Keratinocyte (primary cell): ENCODE measurements around the gene PLEKHO2. TPM values are rescaled to one million over a fixed set of nuclear protein-coding genes. Genes with fewer than 3 reads are reported as not detected.

Experiments used
- DNase-seq: peaks from one replicate; pipeline ENCODE4 v3.0.0-alpha.2; 2011; ENCODE audit warnings: low read depth, missing footprints, low spot score
- FAIRE-seq: peaks from 2 replicates; lab custom pipeline; 2011; peaks lifted over from hg19 to GRCh38; lab: Jason Lieb, UNC
- H2AFZ ChIP-seq: 2 replicates; pipeline ENCODE4 v1.6.0; 2012; ENCODE audit warnings: low read length, control low read depth, inconsistent platforms; ENCODE audit not compliant: control insufficient read depth
- H3K27ac ChIP-seq: 2 replicates; pipeline ENCODE4 v1.5.1; 2011; ENCODE audit warnings: low read length; ENCODE audit not compliant: control insufficient read depth, insufficient read depth
- H3K27me3 ChIP-seq: 3 replicates; pipeline ENCODE4 v1.6.0; 2011; ENCODE audit warnings: low read length; ENCODE audit not compliant: control insufficient read depth, insufficient read depth; ENCODE audit errors: extremely low read depth
- H3K36me3 ChIP-seq, 2 experiments: 2 replicates in 1 of 2; 3 replicates in 1 of 2; pipeline ENCODE4 v1.5.1; 2011; ENCODE audit warnings: low read length in 2 of 2, mild to moderate bottlenecking in 1 of 2; ENCODE audit not compliant: control insufficient read depth in 2 of 2, insufficient read depth in 2 of 2; ENCODE audit errors: extremely low read depth in 1 of 2
- H3K4me1 ChIP-seq: 3 replicates; pipeline ENCODE4 v1.5.1; 2011; ENCODE audit warnings: low read length; ENCODE audit not compliant: control insufficient read depth, insufficient read depth; ENCODE audit errors: extremely low read depth
- H3K4me2 ChIP-seq: 3 replicates; pipeline ENCODE4 v1.6.0; 2011; ENCODE audit warnings: low read depth, low read length; ENCODE audit not compliant: control insufficient read depth, insufficient read depth; ENCODE audit errors: extremely low read depth
- H3K4me3 ChIP-seq, 3 experiments: fragments of 200-600 bp in 1 of 3; sonication (generic) in 1 of 3; 2 replicates in 2 of 3; 3 replicates in 1 of 3; pipeline ENCODE4 v1.5.1; 2011 to 2016; ENCODE audit warnings: low read length in 3 of 3, mild to moderate bottlenecking in 3 of 3, control low read depth in 2 of 3, inconsistent platforms in 1 of 3, low read depth in 1 of 3, mixed read lengths in 1 of 3, mixed run types in 1 of 3, moderate library complexity in 1 of 3; ENCODE audit not compliant: control insufficient read depth in 2 of 3, insufficient read depth in 2 of 3; ENCODE audit errors: extremely low read depth in 1 of 3
- H3K79me2 ChIP-seq: 2 replicates; pipeline ENCODE4 v1.6.0; 2012; ENCODE audit warnings: low read length; ENCODE audit not compliant: control insufficient read depth, insufficient read depth
- H3K9ac ChIP-seq: 3 replicates; pipeline ENCODE4 v1.6.0; 2011; ENCODE audit warnings: low read length; ENCODE audit not compliant: control insufficient read depth, insufficient read depth; ENCODE audit errors: extremely low read depth
- H3K9me1 ChIP-seq: 3 replicates; pipeline ENCODE4 v1.6.0; 2011; ENCODE audit warnings: low read length; ENCODE audit not compliant: control insufficient read depth, insufficient read depth; ENCODE audit errors: extremely low read depth
- H3K9me3 ChIP-seq: 2 replicates; pipeline ENCODE4 v1.5.1; 2012; ENCODE audit warnings: low read depth, low read length; ENCODE audit not compliant: control insufficient read depth
- H4K20me1 ChIP-seq: 3 replicates; pipeline ENCODE4 v1.6.0; 2011; ENCODE audit warnings: low read length; ENCODE audit not compliant: control insufficient read depth, insufficient read depth; ENCODE audit errors: extremely low read depth
- CTCF ChIP-seq, 3 experiments: IDR thresholded peaks in 1 of 3; conservative IDR thresholded peaks in 1 of 3; optimal IDR thresholded peaks in 1 of 3; 2 replicates in 2 of 3; 3 replicates in 1 of 3; pipeline versions ENCODE3 to v1.5.1; 2011; ENCODE audit warnings: low read length in 3 of 3, mild to moderate bottlenecking in 3 of 3, moderate library complexity in 2 of 3, control low read depth in 1 of 3, inconsistent platforms in 1 of 3; ENCODE audit not compliant: insufficient read depth in 2 of 3; ENCODE audit errors: extremely low read depth in 1 of 3
- EZH2 ChIP-seq: IDR thresholded peaks from one replicate; pipeline ENCODE4 v1.6.1; 2012; ENCODE audit warnings: inconsistent platforms, mild to moderate bottlenecking, low read length, moderate library complexity
- dilution Hi-C: fragments of 300-500 bp; cut with MboI; formaldehyde crosslinking; loops from one replicate; pipeline ENCODE4 v1.7.0; 2020; ENCODE audit warnings: low sequenced_read_pairs; ENCODE audit not compliant: extremely low pct_ligation_motif_present
- polyA plus RNA-seq, 5 experiments: library from polyadenylated mRNA; depleted of rRNA in 3 of 5; stranded (reverse) in 3 of 5; stranded (forward) in 1 of 5; unstranded in 1 of 5; fragments of >200 nt; gene quantifications; 1 replicate in 1 of 5; 2 replicates in 3 of 5; 3 replicates in 1 of 5; pipeline versions ENCODE4 v1.2.1 to v1.2.3, GENCODE V29; 2011 to 2012; ENCODE audit warnings: missing spikeins in 2 of 5, low read depth in 1 of 5, low replicate concordance in 1 of 5

PLEKHO2 gene
- polyA plus RNA-seq, 1 donor (not counting 4 experiments of a cell fraction or from before 2014, with no cell fraction given): 8.8 TPM

- DNase-seq (no peak), FAIRE-seq (no peak)
- no peak overlapping the region for H2AFZ ChIP-seq
- no peak overlapping the region for H3K4me2 ChIP-seq
- H3K4me1 ChIP-seq: no peaks in the 10 kb centered on the region
- no peaks in the 10 kb centered on the region for H3K36me3 ChIP-seq
- H3K9me3 ChIP-seq: no peaks in the 10 kb centered on the region
- no peaks in the 10 kb centered on the region for H3K9me1 ChIP-seq
- no peaks in the 10 kb centered on the region for H3K27me3 ChIP-seq
- H3K79me2 ChIP-seq: no peaks in the 10 kb centered on the region
- no peak overlapping the region for H3K27ac ChIP-seq
- TF ChIP-seq CTCF (optimal IDR thresholded peaks at IDR 0.05 in 1 of 3, IDR thresholded peaks at IDR 0.05 in 1 of 3, conservative IDR thresholded peaks at IDR 0.05 in 1 of 3; ENCODE audit: extremely low read depth in 1 of 3, insufficient read depth in 2 of 3, low read length in 3 of 3): no peak
- no peak for TF ChIP-seq EZH2
- H4K20me1 ChIP-seq: no peaks in the 10 kb centered on the region
- dilution Hi-C loops: no loop called here
- no peak overlapping the region for H3K9ac ChIP-seq
- H3K4me3 ChIP-seq: no peak overlapping the region
These were observed 38.2 kb upstream of the PLEKHO2 start for GRCh38 chr15:64803526-64803925.

GRCh38 chr15:64804619-64805018 is 37.1 kb upstream of the PLEKHO2 start:
- H3K4me1 ChIP-seq: no peaks in the 10 kb centered on the region
- TF ChIP-seq EZH2 (no peak), CTCF (optimal IDR thresholded peaks at IDR 0.05 in 1 of 3, IDR thresholded peaks at IDR 0.05 in 1 of 3, conservative IDR thresholded peaks at IDR 0.05 in 1 of 3; ENCODE audit: extremely low read depth in 1 of 3, insufficient read depth in 2 of 3, low read length in 3 of 3) (no peak)
- no peak overlapping the region for H3K9ac ChIP-seq
- H3K27ac ChIP-seq: no peak overlapping the region
- H4K20me1 ChIP-seq: no peaks in the 10 kb centered on the region
- no peaks in the 10 kb centered on the region for H3K79me2 ChIP-seq
- H3K9me1 ChIP-seq: no peaks in the 10 kb centered on the region
- H3K36me3 ChIP-seq: no peaks in the 10 kb centered on the region
- no peaks in the 10 kb centered on the region for H3K9me3 ChIP-seq
- no peaks in the 10 kb centered on the region for H3K27me3 ChIP-seq
- dilution Hi-C loops: no loop called here
- no peak for DNase-seq
- H2AFZ ChIP-seq: no peak overlapping the region
- FAIRE-seq: no peak
- no peak overlapping the region for H3K4me2 ChIP-seq
- H3K4me3 ChIP-seq: no peak overlapping the region
